GM12801 (cell line): ENCODE data around the gene LRP1B.

Experiments
- CTCF ChIP-seq: IDR thresholded peaks from one replicate; pipeline ENCODE4 v1.5.1; 2011; ENCODE audit warnings: control low read depth; ENCODE audit not compliant: insufficient read length; ENCODE audit errors: extremely low read depth

LRP1B gene

DNA sequence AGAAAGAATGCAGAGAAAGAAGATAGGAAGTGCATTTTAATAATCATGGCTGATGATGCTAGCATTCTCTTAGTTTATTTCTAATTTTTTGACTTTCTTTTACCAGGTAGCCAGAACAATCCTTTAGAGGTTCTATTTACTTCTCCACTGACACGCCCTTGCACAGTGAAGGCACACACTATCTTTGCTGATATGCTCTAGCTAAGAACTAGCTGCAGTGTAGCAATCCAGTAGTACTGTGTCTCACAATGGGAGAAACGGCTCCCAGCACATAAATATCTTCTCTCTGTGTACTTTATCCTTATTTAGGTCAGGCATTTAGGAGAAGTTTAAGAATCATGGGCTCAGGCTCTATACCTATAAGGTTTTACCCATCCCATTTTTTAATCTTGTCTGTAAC lies 1005.4 kb downstream of the LRP1B start:
- no peak for TF ChIP-seq CTCF

DNA sequence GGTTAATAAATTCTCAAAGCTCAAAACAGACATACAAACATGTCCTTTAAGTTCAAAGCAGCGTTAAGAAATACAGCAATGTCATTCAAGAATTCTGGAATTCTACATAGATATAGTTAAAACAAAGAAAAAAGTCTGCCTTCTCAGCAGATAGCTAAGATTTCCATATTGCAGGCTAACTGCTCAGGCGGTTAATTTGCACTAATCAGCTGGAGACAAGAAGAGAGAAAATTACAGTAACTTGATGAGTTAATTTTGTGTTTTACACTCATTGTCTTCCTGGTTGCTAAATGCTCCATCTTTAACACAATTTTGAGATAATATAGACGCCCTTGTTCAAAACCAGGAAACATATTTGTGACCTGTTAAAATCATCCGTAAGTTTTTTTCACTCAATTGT lies 1012.0 kb downstream of the LRP1B start:
- TF ChIP-seq CTCF, result no peak

GRCh38 chr2:141113301-141113700 lies 1017.5 kb downstream of the LRP1B start:
- no peak for TF ChIP-seq CTCF

DNA sequence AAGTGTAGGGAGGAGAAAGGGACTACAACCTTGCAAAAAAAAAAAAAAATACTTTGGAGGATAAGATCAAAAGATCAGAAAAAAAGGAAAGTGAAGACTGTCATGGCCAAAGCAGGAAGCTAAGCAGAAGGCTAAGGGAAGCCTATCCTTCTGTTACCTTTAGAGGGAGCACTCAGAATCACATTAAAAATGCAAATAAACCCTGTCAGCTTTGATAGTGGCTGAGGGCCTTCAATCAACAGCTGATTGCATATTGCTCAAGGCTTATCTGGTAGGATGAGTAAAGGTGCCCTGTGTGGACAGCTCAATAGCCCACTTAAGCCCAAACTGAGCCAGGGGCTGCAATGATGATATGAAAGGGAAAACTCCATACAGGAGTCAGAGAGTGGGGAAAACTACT lies 1021.2 kb downstream of the LRP1B start:
- TF ChIP-seq CTCF, result no peak

- no peak for TF ChIP-seq CTCF
These were observed 1025.1 kb downstream of the LRP1B start for GRCh38 chr2:141105763-141106162.

DNA sequence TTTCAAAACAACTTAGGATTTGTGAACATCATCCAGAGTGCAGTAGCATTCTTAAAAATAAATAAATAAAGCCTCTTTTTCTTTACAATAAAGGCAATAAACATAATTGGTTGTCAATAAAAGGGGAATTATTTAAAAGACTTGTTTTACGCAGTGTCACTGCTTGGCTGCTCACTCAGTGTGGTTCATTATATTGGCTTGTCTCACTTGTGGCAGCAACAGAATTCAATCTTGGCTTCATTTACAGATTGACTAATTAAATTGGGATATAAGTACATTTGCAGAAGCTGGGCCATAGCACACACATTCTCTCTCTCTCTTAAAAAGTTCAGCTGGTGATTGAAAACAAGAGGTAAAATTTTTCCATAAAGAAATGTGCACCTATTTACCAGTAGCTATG lies 1027.6 kb downstream of the LRP1B start:
- no peak for TF ChIP-seq CTCF

DNA sequence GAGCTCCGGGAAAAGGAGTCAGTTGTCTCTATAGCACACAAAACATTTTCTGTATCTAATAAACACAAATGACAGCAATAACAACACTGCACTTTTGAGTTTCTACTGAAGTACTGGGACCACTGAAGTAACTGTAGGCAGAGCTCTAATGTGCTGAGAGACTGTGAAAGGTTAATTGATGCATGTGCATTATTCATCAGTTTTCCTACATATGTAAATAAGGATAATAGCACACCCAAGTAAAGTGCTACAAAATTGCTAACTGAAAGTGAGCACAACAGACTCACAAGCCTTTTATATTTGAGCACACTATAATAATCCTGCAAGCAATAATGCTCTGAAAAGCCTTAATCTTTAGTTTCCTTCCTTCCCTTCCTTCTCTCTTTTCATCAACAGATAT lies 1051.6 kb downstream of the LRP1B start:
- no peak for TF ChIP-seq CTCF

GRCh38 chr2:141075753-141076152 lies 1055.1 kb downstream of the LRP1B start:
- TF ChIP-seq CTCF, result no peak
